ENCODE data around the gene PAX6.

GRCh38 chr11:31764766-31765165 is 46.4 kb downstream of the PAX6 start:
- TF ChIP-seq POLR2A (IDR thresholded peaks at IDR 0.05) (no peak), EP300 (IDR thresholded peaks at IDR 0.05) (no peak), POLR2AphosphoS5 (IDR thresholded peaks at IDR 0.05) (no peak)
- TF ChIP-seq, protein P1, sequence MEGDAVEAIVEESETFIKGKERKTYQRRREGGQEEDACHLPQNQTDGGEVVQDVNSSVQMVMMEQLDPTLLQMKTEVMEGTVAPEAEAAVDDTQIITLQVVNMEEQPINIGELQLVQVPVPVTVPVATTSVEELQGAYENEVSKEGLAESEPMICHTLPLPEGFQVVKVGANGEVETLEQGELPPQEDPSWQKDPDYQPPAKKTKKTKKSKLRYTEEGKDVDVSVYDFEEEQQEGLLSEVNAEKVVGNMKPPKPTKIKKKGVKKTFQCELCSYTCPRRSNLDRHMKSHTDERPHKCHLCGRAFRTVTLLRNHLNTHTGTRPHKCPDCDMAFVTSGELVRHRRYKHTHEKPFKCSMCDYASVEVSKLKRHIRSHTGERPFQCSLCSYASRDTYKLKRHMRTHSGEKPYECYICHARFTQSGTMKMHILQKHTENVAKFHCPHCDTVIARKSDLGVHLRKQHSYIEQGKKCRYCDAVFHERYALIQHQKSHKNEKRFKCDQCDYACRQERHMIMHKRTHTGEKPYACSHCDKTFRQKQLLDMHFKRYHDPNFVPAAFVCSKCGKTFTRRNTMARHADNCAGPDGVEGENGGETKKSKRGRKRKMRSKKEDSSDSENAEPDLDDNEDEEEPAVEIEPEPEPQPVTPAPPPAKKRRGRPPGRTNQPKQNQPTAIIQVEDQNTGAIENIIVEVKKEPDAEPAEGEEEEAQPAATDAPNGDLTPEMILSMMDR (IDR thresholded peaks at IDR 0.05): no peak
